ENCODE data around the gene NTF3. TPM values are rescaled to one million over a fixed set of nuclear protein-coding genes. Genes with fewer than 3 reads are reported as not detected.

NTF3 gene
- 1.9 and 2.1 TPM in 2 replicates for total RNA-seq

GRCh38 chr12:5432011-5432400 is at the start of gene NTF3:
Gene NTF3 (plus strand): TSS chr12:5432108. CDS start chr12:5432325, 217 bp downstream.
- peak within 1 kb of the TSS; percentile 33 for H3K4me3 ChIP-seq (ENCODE audit: low read depth, low read length)
- DNase-seq (ENCODE audit: low read depth) = no peak
- no peak for TF ChIP-seq CTCF (conservative IDR thresholded peaks at IDR 0.05; ENCODE audit: low read depth, low read length)

- DNase-seq (ENCODE audit: low read depth) = no peak
- no peak overlapping the region for H3K4me3 ChIP-seq (ENCODE audit: low read depth, low read length)
- no peak for TF ChIP-seq CTCF (conservative IDR thresholded peaks at IDR 0.05; ENCODE audit: low read depth, low read length)
Measured at GRCh38 chr12:5384015-5384414, 47.9 kb upstream of the NTF3 start.

GRCh38 chr12:5388581-5389535 is 43.0 kb upstream of the NTF3 start:
- no peak for DNase-seq (ENCODE audit: low read depth)
- H3K4me3 ChIP-seq (ENCODE audit: low read depth, low read length) = no peak overlapping the region
- TF ChIP-seq CTCF (conservative IDR thresholded peaks at IDR 0.05; ENCODE audit: low read depth, low read length) = no peak

- TF ChIP-seq CTCF (conservative IDR thresholded peaks at IDR 0.05; ENCODE audit: low read depth, low read length) = no peak
- no peak for DNase-seq (ENCODE audit: low read depth)
- no peak overlapping the region for H3K4me3 ChIP-seq (ENCODE audit: low read depth, low read length)
Measured at GRCh38 chr12:5390174-5390799, 41.6 kb upstream of the NTF3 start.

GRCh38 chr12:5391653-5392052 is 40.3 kb upstream of the NTF3 start:
- DNase-seq (ENCODE audit: low read depth) = no peak
- TF ChIP-seq CTCF (conservative IDR thresholded peaks at IDR 0.05; ENCODE audit: low read depth, low read length) = no peak
- H3K4me3 ChIP-seq (ENCODE audit: low read depth, low read length) = no peak overlapping the region

GRCh38 chr12:5392961-5393360 is 38.9 kb upstream of the NTF3 start:
- no peak for DNase-seq (ENCODE audit: low read depth)
- no peak overlapping the region for H3K4me3 ChIP-seq (ENCODE audit: low read depth, low read length)
- TF ChIP-seq CTCF (conservative IDR thresholded peaks at IDR 0.05; ENCODE audit: low read depth, low read length) = no peak
